ENCODE data around the gene CCR7. TPM values are rescaled to one million over a fixed set of nuclear protein-coding genes. Genes with fewer than 3 reads are reported as not detected.

Gene CCR7
- polyA plus RNA-seq, 2 of the 4 experiments (the other 2 are of a cell fraction): 0.84 to 1.4 TPM

GRCh38 chr17:40548982-40549685, 16.1 kb downstream of the CCR7 start (continued):
- TF ChIP-seq SMC3 (IDR thresholded peaks at IDR 0.05): peak; percentile 58
- no peak for TF ChIP-seq MAFK (IDR thresholded peaks at IDR 0.05; ENCODE audit: partially characterized antibody)
- peak; percentile 99 for TF ChIP-seq GATA3 (IDR thresholded peaks at IDR 0.05; ENCODE audit: borderline replicate concordance)
- peak; percentile 99 to 100 for TF ChIP-seq EP300 (IDR thresholded peaks at IDR 0.05)
- TF ChIP-seq NPAS2 (CRISPR knock-in tag; IDR thresholded peaks at IDR 0.05; ENCODE audit: borderline replicate concordance): peak; percentile 47; the same call in 1 of the 2 replicates
- TF ChIP-seq JUNB (IDR thresholded peaks at IDR 0.05): peak; percentile 92
- TF ChIP-seq, protein P1, sequence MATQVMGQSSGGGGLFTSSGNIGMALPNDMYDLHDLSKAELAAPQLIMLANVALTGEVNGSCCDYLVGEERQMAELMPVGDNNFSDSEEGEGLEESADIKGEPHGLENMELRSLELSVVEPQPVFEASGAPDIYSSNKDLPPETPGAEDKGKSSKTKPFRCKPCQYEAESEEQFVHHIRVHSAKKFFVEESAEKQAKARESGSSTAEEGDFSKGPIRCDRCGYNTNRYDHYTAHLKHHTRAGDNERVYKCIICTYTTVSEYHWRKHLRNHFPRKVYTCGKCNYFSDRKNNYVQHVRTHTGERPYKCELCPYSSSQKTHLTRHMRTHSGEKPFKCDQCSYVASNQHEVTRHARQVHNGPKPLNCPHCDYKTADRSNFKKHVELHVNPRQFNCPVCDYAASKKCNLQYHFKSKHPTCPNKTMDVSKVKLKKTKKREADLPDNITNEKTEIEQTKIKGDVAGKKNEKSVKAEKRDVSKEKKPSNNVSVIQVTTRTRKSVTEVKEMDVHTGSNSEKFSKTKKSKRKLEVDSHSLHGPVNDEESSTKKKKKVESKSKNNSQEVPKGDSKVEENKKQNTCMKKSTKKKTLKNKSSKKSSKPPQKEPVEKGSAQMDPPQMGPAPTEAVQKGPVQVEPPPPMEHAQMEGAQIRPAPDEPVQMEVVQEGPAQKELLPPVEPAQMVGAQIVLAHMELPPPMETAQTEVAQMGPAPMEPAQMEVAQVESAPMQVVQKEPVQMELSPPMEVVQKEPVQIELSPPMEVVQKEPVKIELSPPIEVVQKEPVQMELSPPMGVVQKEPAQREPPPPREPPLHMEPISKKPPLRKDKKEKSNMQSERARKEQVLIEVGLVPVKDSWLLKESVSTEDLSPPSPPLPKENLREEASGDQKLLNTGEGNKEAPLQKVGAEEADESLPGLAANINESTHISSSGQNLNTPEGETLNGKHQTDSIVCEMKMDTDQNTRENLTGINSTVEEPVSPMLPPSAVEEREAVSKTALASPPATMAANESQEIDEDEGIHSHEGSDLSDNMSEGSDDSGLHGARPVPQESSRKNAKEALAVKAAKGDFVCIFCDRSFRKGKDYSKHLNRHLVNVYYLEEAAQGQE (IDR thresholded peaks at IDR 0.05): no peak; the same call in 1 of the 2 replicates
- no peak for TF ChIP-seq POLR2AphosphoS2 (conservative IDR thresholded peaks at IDR 0.05; ENCODE audit: low read length)
- TF ChIP-seq ZSCAN20 (CRISPR knock-in tag; IDR thresholded peaks at IDR 0.05): peak; percentile 91
- peak; percentile 90 for TF ChIP-seq HOXB5 (CRISPR knock-in tag; IDR thresholded peaks at IDR 0.05)
- TF ChIP-seq EHF (CRISPR knock-in tag; IDR thresholded peaks at IDR 0.05): peak; percentile 93
- peak; percentile 53; the same call in 1 of the 2 replicates for TF ChIP-seq FOSB (CRISPR knock-in tag; IDR thresholded peaks at IDR 0.05)
- TF ChIP-seq RNF2 (IDR thresholded peaks at IDR 0.05; ENCODE audit: borderline replicate concordance, low read depth): no peak
- TF ChIP-seq, protein P2, sequence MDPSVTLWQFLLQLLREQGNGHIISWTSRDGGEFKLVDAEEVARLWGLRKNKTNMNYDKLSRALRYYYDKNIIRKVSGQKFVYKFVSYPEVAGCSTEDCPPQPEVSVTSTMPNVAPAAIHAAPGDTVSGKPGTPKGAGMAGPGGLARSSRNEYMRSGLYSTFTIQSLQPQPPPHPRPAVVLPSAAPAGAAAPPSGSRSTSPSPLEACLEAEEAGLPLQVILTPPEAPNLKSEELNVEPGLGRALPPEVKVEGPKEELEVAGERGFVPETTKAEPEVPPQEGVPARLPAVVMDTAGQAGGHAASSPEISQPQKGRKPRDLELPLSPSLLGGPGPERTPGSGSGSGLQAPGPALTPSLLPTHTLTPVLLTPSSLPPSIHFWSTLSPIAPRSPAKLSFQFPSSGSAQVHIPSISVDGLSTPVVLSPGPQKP (IDR thresholded peaks at IDR 0.05; ENCODE audit: low read depth, low read length): no peak
- TF ChIP-seq POLR2A (IDR thresholded peaks at IDR 0.05; ENCODE audit: low read length): no peak; the same call in 1 of the 2 replicates
- TF ChIP-seq JUN (IDR thresholded peaks at IDR 0.05): peak; percentile 99 to 100
- TF ChIP-seq HOXB13 (CRISPR knock-in tag; IDR thresholded peaks at IDR 0.05; ENCODE audit: low read depth): peak; percentile 91
- no peak for TF ChIP-seq BHLHE40 (IDR thresholded peaks at IDR 0.05; ENCODE audit: low read depth, low read length)
- no peak for TF ChIP-seq CHD4 (IDR thresholded peaks at IDR 0.05; ENCODE audit: borderline replicate concordance)
- TF ChIP-seq RAD21 (conservative IDR thresholded peaks at IDR 0.05 in 1 of 2, IDR thresholded peaks at IDR 0.05 in 1 of 2): peak in 1 of 2 experiments; percentile 29; a peak in 3 of 5 replicates
- TF ChIP-seq, protein P3, sequence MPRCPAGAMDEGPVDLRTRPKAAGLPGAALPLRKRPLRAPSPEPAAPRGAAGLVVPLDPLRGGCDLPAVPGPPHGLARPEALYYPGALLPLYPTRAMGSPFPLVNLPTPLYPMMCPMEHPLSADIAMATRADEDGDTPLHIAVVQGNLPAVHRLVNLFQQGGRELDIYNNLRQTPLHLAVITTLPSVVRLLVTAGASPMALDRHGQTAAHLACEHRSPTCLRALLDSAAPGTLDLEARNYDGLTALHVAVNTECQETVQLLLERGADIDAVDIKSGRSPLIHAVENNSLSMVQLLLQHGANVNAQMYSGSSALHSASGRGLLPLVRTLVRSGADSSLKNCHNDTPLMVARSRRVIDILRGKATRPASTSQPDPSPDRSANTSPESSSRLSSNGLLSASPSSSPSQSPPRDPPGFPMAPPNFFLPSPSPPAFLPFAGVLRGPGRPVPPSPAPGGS (IDR thresholded peaks at IDR 0.05): peak; percentile 96
- no peak for TF ChIP-seq CBX2 (IDR thresholded peaks at IDR 0.05; ENCODE audit: borderline replicate concordance, low read depth)
- 0 out of 2 replicates have a peak, but pooled peaks have one; percentile 23 for TF ChIP-seq RCOR1 (IDR thresholded peaks at IDR 0.05; ENCODE audit: low read depth, low read length)
- TF ChIP-seq FOXS1 (CRISPR knock-in tag; IDR thresholded peaks at IDR 0.05): peak; percentile 86
- TF ChIP-seq ZNF302 (CRISPR knock-in tag; IDR thresholded peaks at IDR 0.05): peak; percentile 71; the same call in 1 of the 2 replicates
- TF ChIP-seq ATOH8 (CRISPR knock-in tag; IDR thresholded peaks at IDR 0.05; ENCODE audit: low read depth): peak; percentile 96
- TF ChIP-seq MYC (IDR thresholded peaks at IDR 0.05; ENCODE audit: borderline replicate concordance, low read length): peak; percentile 69
- TF ChIP-seq TP53 (CRISPR knock-in tag; IDR thresholded peaks at IDR 0.05): peak; percentile 87; the same call in 1 of the 2 replicates
- TF ChIP-seq CHD2 (IDR thresholded peaks at IDR 0.05; ENCODE audit: low read length, partially characterized antibody): no peak
- TF ChIP-seq FOSL2 (IDR thresholded peaks at IDR 0.05): peak; percentile 66
- peak; percentile 93 for TF ChIP-seq FOSL2 (CRISPR knock-in tag; IDR thresholded peaks at IDR 0.05)
- no peak for TF ChIP-seq EHMT2 (IDR thresholded peaks at IDR 0.05; ENCODE audit: low read depth)
- peak; percentile 81 for TF ChIP-seq HOXA7 (CRISPR knock-in tag; IDR thresholded peaks at IDR 0.05)
- TF ChIP-seq SREBF2 (IDR thresholded peaks at IDR 0.05): no peak
- peak; percentile 93 for TF ChIP-seq RARB (CRISPR knock-in tag; IDR thresholded peaks at IDR 0.05)
- no peak for TF ChIP-seq MAZ (IDR thresholded peaks at IDR 0.05; ENCODE audit: borderline replicate concordance, low read depth, low read length)
- no peak for TF ChIP-seq NR3C1 (IDR thresholded peaks at IDR 0.05)
